H1 (cell line): ENCODE measurements around the gene TBC1D22A. TPM values are rescaled to one million over a fixed set of nuclear protein-coding genes. Genes with fewer than 3 reads are reported as not detected.

Source experiments
- CTCF ChIA-PET: fragments of 300-600 bp; sonication (Branson Sonifier 250); formaldehyde crosslinking; loops from one replicate; lab custom pipeline; 2021; ENCODE audit not compliant: partially characterized antibody; lab: Charles Lee
- POLR2A ChIA-PET: fragments of 300-600 bp; sonication (Branson Sonifier 250); formaldehyde crosslinking; loops from one replicate; lab custom pipeline; 2021; ENCODE audit warnings: inconsistent platforms; ENCODE audit not compliant: partially characterized antibody; lab: Charles Lee
- DNase-seq, 2 experiments: peaks; one replicate each; pipeline versions ENCODE4 v3.0.0 to v3.0.0-alpha.2; 2010 to 2022; ENCODE audit warnings: low spot score in 2 of 2, low read depth in 1 of 2, mixed read lengths in 1 of 2
- FAIRE-seq: peaks from 2 replicates; lab custom pipeline; 2011; peaks lifted over from hg19 to GRCh38; lab: Jason Lieb, UNC
- H2AFZ ChIP-seq: 2 replicates; pipeline ENCODE4 v1.8.1; 2012; ENCODE audit warnings: low read length, inconsistent platforms
- H2AK5ac ChIP-seq: 2 replicates; pipeline ENCODE4 v1.6.1; 2013; ENCODE audit warnings: low read depth, low read length
- H2BK120ac ChIP-seq: replicated peaks from 2 replicates; pipeline ENCODE3; 2013; ENCODE audit warnings: low read depth, low read length, inconsistent platforms
- H2BK12ac ChIP-seq: 2 replicates; pipeline ENCODE4 v1.6.1; 2013; ENCODE audit warnings: low read depth, low read length
- H2BK15ac ChIP-seq: 2 replicates; pipeline ENCODE4 v1.6.1; 2013; ENCODE audit warnings: low read length
- H2BK20ac ChIP-seq: 2 replicates; pipeline ENCODE4 v1.6.1; 2013; ENCODE audit warnings: low read length
- H2BK5ac ChIP-seq: 2 replicates; pipeline ENCODE4 v1.6.1; 2013; ENCODE audit warnings: low read depth, low read length
- H3K14ac ChIP-seq: 2 replicates; pipeline ENCODE4 v1.6.1; 2013; ENCODE audit warnings: inconsistent platforms; ENCODE audit not compliant: insufficient read length
- H3K18ac ChIP-seq: 2 replicates; pipeline ENCODE4 v1.6.1; 2013; ENCODE audit warnings: low read length; ENCODE audit errors: extremely low read depth
- H3K23ac ChIP-seq: 2 replicates; pipeline ENCODE4 v1.6.1; 2013; ENCODE audit warnings: inconsistent platforms; ENCODE audit not compliant: insufficient read length
- H3K23me2 ChIP-seq: 2 replicates; pipeline ENCODE4 v1.6.1; 2013; ENCODE audit warnings: low read depth, low read length
- H3K27ac ChIP-seq: 2 replicates; pipeline ENCODE4 v1.6.1; 2011; ENCODE audit warnings: low read depth, low read length, inconsistent platforms
- H3K27me3 ChIP-seq, 4 experiments: replicated peaks in 1 of 4; 1 replicate in 1 of 4; 2 replicates in 3 of 4; pipeline versions ENCODE4 v1.6.1 to v1.8.1; 2011 to 2013; ENCODE audit warnings: low read length in 3 of 4, mild to moderate bottlenecking in 3 of 4, inconsistent platforms in 2 of 4, mixed read lengths in 2 of 4, moderate library complexity in 1 of 4; ENCODE audit not compliant: control insufficient read depth in 3 of 4, insufficient read depth in 3 of 4; ENCODE audit errors: extremely low read depth in 1 of 4
- H3K36me3 ChIP-seq, 4 experiments: 2 replicates each; pipeline versions ENCODE4 v1.6.1 to v1.8.1; 2011 to 2013; ENCODE audit warnings: mild to moderate bottlenecking in 4 of 4, low read length in 3 of 4, moderate library complexity in 2 of 4, control low read depth in 1 of 4, inconsistent platforms in 1 of 4; ENCODE audit not compliant: insufficient read depth in 4 of 4, control insufficient read depth in 2 of 4
- H3K4ac ChIP-seq: replicated peaks from 2 replicates; pipeline ENCODE3; 2013; ENCODE audit warnings: low read length, low read depth, mixed read lengths, inconsistent platforms; ENCODE audit not compliant: insufficient read length
- H3K4me1 ChIP-seq, 4 experiments: replicated peaks in 1 of 4; 1 replicate in 1 of 4; 2 replicates in 3 of 4; pipeline versions ENCODE4 v1.6.1 to v1.8.1; 2011 to 2013; ENCODE audit warnings: low read length in 3 of 4, inconsistent platforms in 2 of 4, mixed read lengths in 1 of 4; ENCODE audit not compliant: insufficient read depth in 4 of 4, control insufficient read depth in 3 of 4
- H3K4me2 ChIP-seq, 2 experiments: 2 replicates each; pipeline versions ENCODE4 v1.6.1 to v1.8.1; 2011 to 2013; ENCODE audit warnings: low read depth in 2 of 2, low read length in 2 of 2, control low read depth in 1 of 2, inconsistent platforms in 1 of 2, mild to moderate bottlenecking in 1 of 2; ENCODE audit not compliant: insufficient read depth in 1 of 2
- H3K4me3 ChIP-seq, 4 experiments: fragments of 200-600, 300-600 bp in 1 of 4; sonication (generic), shearing (Covaris generic), sonication (Bioruptor Twin) in 1 of 4; 2 replicates each; pipeline versions ENCODE4 v1.5.1 to v1.8.1; 2011 to 2016; ENCODE audit warnings: low read length in 4 of 4, low read depth in 3 of 4, control low read depth in 2 of 4, inconsistent platforms in 2 of 4, mild to moderate bottlenecking in 2 of 4, mixed read lengths in 1 of 4, moderate library complexity in 1 of 4; ENCODE audit not compliant: insufficient read depth in 2 of 4; ENCODE audit errors: extremely low read depth in 1 of 4
- H3K56ac ChIP-seq: replicated peaks from 2 replicates; pipeline ENCODE3; 2013; ENCODE audit warnings: low read depth, mild to moderate bottlenecking, mixed read lengths, low read length, inconsistent platforms; ENCODE audit not compliant: insufficient read length
- H3K79me1 ChIP-seq: 2 replicates; pipeline ENCODE4 v1.6.1; 2013; ENCODE audit warnings: low read depth, low read length, control low read depth
- H3K79me2 ChIP-seq, 2 experiments: 2 replicates each; pipeline versions ENCODE4 v1.6.1 to v1.8.1; 2012 to 2013; ENCODE audit warnings: low read length in 2 of 2, mild to moderate bottlenecking in 2 of 2, inconsistent platforms in 1 of 2; ENCODE audit not compliant: insufficient read depth in 2 of 2, control insufficient read depth in 1 of 2
- H3K9ac ChIP-seq, 4 experiments: replicated peaks in 1 of 4; 1 replicate in 1 of 4; 2 replicates in 3 of 4; pipeline versions ENCODE4 v1.6.1 to v1.8.1; 2011 to 2013; ENCODE audit warnings: low read depth in 3 of 4, low read length in 3 of 4, control low read depth in 2 of 4, mild to moderate bottlenecking in 2 of 4, moderate library complexity in 2 of 4, inconsistent platforms in 1 of 4; ENCODE audit errors: extremely low read depth in 1 of 4
- H3K9me3 ChIP-seq, 2 experiments: 2 replicates each; pipeline versions ENCODE4 v1.6.1 to v1.8.1; 2012 to 2013; ENCODE audit warnings: mild to moderate bottlenecking in 2 of 2, moderate library complexity in 2 of 2, control low read depth in 1 of 2, inconsistent platforms in 1 of 2, low read depth in 1 of 2, low read length in 1 of 2, mixed read lengths in 1 of 2; ENCODE audit not compliant: insufficient read depth in 2 of 2
- H4K20me1 ChIP-seq, 2 experiments: replicated peaks in 1 of 2; 2 replicates each; pipeline versions ENCODE3 to v1.8.1; 2011 to 2013; ENCODE audit warnings: inconsistent platforms in 2 of 2, low read length in 2 of 2, mild to moderate bottlenecking in 1 of 2; ENCODE audit not compliant: insufficient read depth in 2 of 2, control insufficient read depth in 1 of 2
- H4K5ac ChIP-seq: 2 replicates; pipeline ENCODE4 v1.6.1; 2013; ENCODE audit warnings: low read length, low read depth, mixed read lengths, inconsistent platforms; ENCODE audit not compliant: insufficient read length
- H4K8ac ChIP-seq: 2 replicates; pipeline ENCODE4 v1.8.0; 2013; ENCODE audit warnings: mild to moderate bottlenecking, moderate library complexity, low read length, inconsistent platforms; ENCODE audit not compliant: insufficient read depth; ENCODE audit errors: extremely low read depth
- H4K91ac ChIP-seq: replicated peaks from 2 replicates; pipeline ENCODE3; 2013; ENCODE audit warnings: low read length, mixed read lengths, inconsistent platforms; ENCODE audit not compliant: insufficient read length
- CBX5 ChIP-seq: fragments of 300-800, 300-1000 bp; sonication (generic); IDR thresholded peaks from 2 replicates; pipeline ENCODE4 v1.7.1; 2016; ENCODE audit warnings: antibody characterized with exemption, low read length, low read depth
- WGBS, 2 experiments: shearing (Covaris generic) in 1 of 2; methylation state at CpG; one replicate each; pipeline versions ENCODE4 v1.1.6 to v1.1.7; 2013 to 2015; ENCODE audit warnings: low lambda C conversion rate in 2 of 2, mixed read lengths in 2 of 2, inconsistent platforms in 1 of 2, low coverage in 1 of 2, missing lambda C conversion rate in 1 of 2; ENCODE audit not compliant: insufficient replicate concordance in 2 of 2, insufficient coverage in 1 of 2, insufficient read length in 1 of 2; ENCODE audit errors: extremely low coverage in 1 of 2, missing lambda C conversion rate in 1 of 2; 5-methylcytosine and 5-hydroxymethylcytosine counted together
- polyA plus RNA-seq, 7 experiments: library from polyadenylated mRNA; depleted of rRNA in 3 of 7; stranded (reverse) in 5 of 7; unstranded in 2 of 7; fragments of >200 nt in 5 of 7; fragments of 200-250 nt in 2 of 7; gene quantifications; 1 replicate in 5 of 7; 2 replicates in 1 of 7; 4 replicates in 1 of 7; pipeline versions ENCODE4 v1.2.1 to v1.2.3, GENCODE V29; 2011 to 2013; ENCODE audit warnings: missing spikeins in 2 of 7, mixed read lengths in 2 of 7
- total RNA-seq: library from RNA; stranded (reverse); fragmentation: NEBNext Ultra II Directional; extraction: Animal tissue kit (Norgen Biotek cat#: 25700); gene quantifications from 2 replicates; pipeline ENCODE4 v1.2.1, GENCODE V29; 2021

Gene TBC1D22A
- total and polyA plus RNA-seq, 2 of the 8 experiments (the other 6 are each of a cell fraction or from before 2014, with no cell fraction given): 11.9 to 18.4 TPM

- Histone ChIP-seq H3K56ac (no peak overlapping the region), H4K8ac (no peak overlapping the region), H3K27me3 (no peaks in the 10 kb centered on the region), H3K27ac (no peak overlapping the region), H3K79me2 (no peaks in the 10 kb centered on the region), H3K4me2 (no peak overlapping the region), H3K14ac (no peak overlapping the region), H3K4me1 (no peaks in the 10 kb centered on the region; a peak in 2 of 7 replicates), H2BK15ac (no peak overlapping the region), H4K20me1 (peaks cover 2 to 3% of the 10 kb centered on the region in 2 experiments), H3K36me3 (no peaks in the 10 kb centered on the region), H3K79me1 (peaks cover 3% of the 10 kb centered on the region; the same call in 1 of the 2 replicates), H4K5ac (no peak overlapping the region), H4K91ac (no peak overlapping the region), H3K23me2 (no peaks in the 10 kb centered on the region), H3K9me3 (no peaks in the 10 kb centered on the region), H2BK5ac (no peak overlapping the region), H2BK120ac (no peak overlapping the region), H2AK5ac (no peak overlapping the region), H3K23ac (no peak overlapping the region), H2BK12ac (no peak overlapping the region), H3K18ac (no peak overlapping the region), H3K4me3 (no peak overlapping the region), H3K4ac (no peak overlapping the region), H2BK20ac (no peak overlapping the region), H3K9ac (no peak overlapping the region), H2AFZ (no peak overlapping the region)
- peak in 1 of 2 experiments; percentile 43 for DNase-seq
- 88% methylated on average over 11 of the region's 11 CpGs; no CpG with 5 or more reads in 1 of the 2 experiments for WGBS, 2 experiments
- ChIA-PET CTCF (interaction anchor here (1.0 to 4.3 kb wide), 8 partner anchors 12 to 264 kb away, joined by 3 to 19 read pairs (median 5); no protein-coding TSS in a partner anchor), POLR2A (no interaction called here)
- FAIRE-seq: no peak
- TF ChIP-seq CBX5: no peak
Measured at GRCh38 chr22:46844606-46845210, 82.3 kb downstream of the TBC1D22A start.
